Measurements from ENCODE around the gene BMP8B. TPM values are rescaled to one million over a fixed set of nuclear protein-coding genes. Genes with fewer than 3 reads are reported as not detected.

Gene BMP8B
- total and polyA plus RNA-seq, 2 experiments from 2014 or later = 3.1 to 7.6 TPM

GRCh38 chr1:39816415-39817090 is 27.9 kb upstream of the BMP8B start:
- no peaks in the 10 kb centered on the region for H4K20me1 ChIP-seq (ENCODE audit: insufficient read depth, poor library complexity, severe bottlenecking)
- H3K27ac ChIP-seq = no peak overlapping the region

GRCh38 chr1:39812913-39813312 is 24.2 kb upstream of the BMP8B start:
- H3K27me3 ChIP-seq = no peaks in the 10 kb centered on the region
- no peaks in the 10 kb centered on the region for H3K9me2 ChIP-seq (replicated peaks; ENCODE audit: insufficient read depth)
- H4K20me1 ChIP-seq (ENCODE audit: insufficient read depth, poor library complexity, severe bottlenecking) = no peaks in the 10 kb centered on the region
- TF ChIP-seq EZH2 (IDR thresholded peaks at IDR 0.05; ENCODE audit: borderline replicate concordance) = no peak
- no peak for TF ChIP-seq CTCF (IDR thresholded peaks at IDR 0.05; ENCODE audit: poor library complexity)
- TF ChIP-seq EZH2phosphoT487 (IDR thresholded peaks at IDR 0.05; ENCODE audit: low read depth, severe bottlenecking, unreplicated experiment) = no peak
- no peak overlapping the region for H3K4me3 ChIP-seq
- H3K9me3 ChIP-seq (ENCODE audit: low read depth) = no peaks in the 10 kb centered on the region
- no peak overlapping the region for H2AFZ ChIP-seq
- no peak overlapping the region for H3K27ac ChIP-seq
- H3K4me1 ChIP-seq (ENCODE audit: insufficient read depth) = no peaks in the 10 kb centered on the region
- H3K79me2 ChIP-seq = no peaks in the 10 kb centered on the region
- WGBS (ENCODE audit: low lambda C conversion rate, missing lambda C conversion rate) = 89% methylated on average over 3 of the region's 3 CpGs
- H3K4me2 ChIP-seq = no peak overlapping the region
- DNase-seq (ENCODE audit: low spot score) = no peak
- no peaks in the 10 kb centered on the region for H3K36me3 ChIP-seq (replicated peaks; ENCODE audit: insufficient read depth, low read depth)

More at GRCh38 chr1:39816415-39817090, 27.9 kb upstream of the BMP8B start:
- no peaks in the 10 kb centered on the region for H3K9me3 ChIP-seq (ENCODE audit: low read depth)
- H3K4me1 ChIP-seq (ENCODE audit: insufficient read depth) = no peaks in the 10 kb centered on the region
- TF ChIP-seq EZH2phosphoT487 (IDR thresholded peaks at IDR 0.05; ENCODE audit: low read depth, severe bottlenecking, unreplicated experiment) (no peak), CTCF (IDR thresholded peaks at IDR 0.05; ENCODE audit: poor library complexity) (peak; percentile 76)
- H3K27me3 ChIP-seq = no peaks in the 10 kb centered on the region
- no peaks in the 10 kb centered on the region for H3K36me3 ChIP-seq (replicated peaks; ENCODE audit: insufficient read depth, low read depth)
- peak; percentile 75 for DNase-seq (ENCODE audit: low spot score)
- no peak overlapping the region for H2AFZ ChIP-seq
- H3K9me2 ChIP-seq (replicated peaks; ENCODE audit: insufficient read depth) = no peaks in the 10 kb centered on the region
- H3K79me2 ChIP-seq = no peaks in the 10 kb centered on the region
- H3K4me3 ChIP-seq = no peak overlapping the region
- WGBS (ENCODE audit: low lambda C conversion rate, missing lambda C conversion rate) = 16% methylated on average over 11 of the region's 11 CpGs
- H3K4me2 ChIP-seq = no peak overlapping the region

- H3K9me3 ChIP-seq (ENCODE audit: low read depth) = no peaks in the 10 kb centered on the region
Observed at GRCh38 chr1:39808784-39809517, 20.3 kb upstream of the BMP8B start.

More at GRCh38 chr1:39808784-39809517, 20.3 kb upstream of the BMP8B start:
- no peak overlapping the region for H2AFZ ChIP-seq
- H4K20me1 ChIP-seq (ENCODE audit: insufficient read depth, poor library complexity, severe bottlenecking) = no peaks in the 10 kb centered on the region
- 84% methylated on average over 8 of the region's 8 CpGs for WGBS (ENCODE audit: low lambda C conversion rate, missing lambda C conversion rate)
- no peaks in the 10 kb centered on the region for H3K27me3 ChIP-seq
- DNase-seq (ENCODE audit: low spot score) = no peak
- H3K36me3 ChIP-seq (replicated peaks; ENCODE audit: insufficient read depth, low read depth) = no peaks in the 10 kb centered on the region
- no peaks in the 10 kb centered on the region for H3K4me1 ChIP-seq (ENCODE audit: insufficient read depth)
- no peak overlapping the region for H3K4me3 ChIP-seq
- H3K79me2 ChIP-seq = no peaks in the 10 kb centered on the region
- no peak overlapping the region for H3K4me2 ChIP-seq
- no peak overlapping the region for H3K27ac ChIP-seq
- no peaks in the 10 kb centered on the region for H3K9me2 ChIP-seq (replicated peaks; ENCODE audit: insufficient read depth)
- TF ChIP-seq CTCF (IDR thresholded peaks at IDR 0.05; ENCODE audit: poor library complexity) = no peak
- TF ChIP-seq EZH2 (IDR thresholded peaks at IDR 0.05; ENCODE audit: borderline replicate concordance) = no peak
- no peak for TF ChIP-seq EZH2phosphoT487 (IDR thresholded peaks at IDR 0.05; ENCODE audit: low read depth, severe bottlenecking, unreplicated experiment)

Data from hepatocyte (in vitro differentiated cells).